ENCODE results near the gene DHRS3.

The DHRS3 gene

DNA sequence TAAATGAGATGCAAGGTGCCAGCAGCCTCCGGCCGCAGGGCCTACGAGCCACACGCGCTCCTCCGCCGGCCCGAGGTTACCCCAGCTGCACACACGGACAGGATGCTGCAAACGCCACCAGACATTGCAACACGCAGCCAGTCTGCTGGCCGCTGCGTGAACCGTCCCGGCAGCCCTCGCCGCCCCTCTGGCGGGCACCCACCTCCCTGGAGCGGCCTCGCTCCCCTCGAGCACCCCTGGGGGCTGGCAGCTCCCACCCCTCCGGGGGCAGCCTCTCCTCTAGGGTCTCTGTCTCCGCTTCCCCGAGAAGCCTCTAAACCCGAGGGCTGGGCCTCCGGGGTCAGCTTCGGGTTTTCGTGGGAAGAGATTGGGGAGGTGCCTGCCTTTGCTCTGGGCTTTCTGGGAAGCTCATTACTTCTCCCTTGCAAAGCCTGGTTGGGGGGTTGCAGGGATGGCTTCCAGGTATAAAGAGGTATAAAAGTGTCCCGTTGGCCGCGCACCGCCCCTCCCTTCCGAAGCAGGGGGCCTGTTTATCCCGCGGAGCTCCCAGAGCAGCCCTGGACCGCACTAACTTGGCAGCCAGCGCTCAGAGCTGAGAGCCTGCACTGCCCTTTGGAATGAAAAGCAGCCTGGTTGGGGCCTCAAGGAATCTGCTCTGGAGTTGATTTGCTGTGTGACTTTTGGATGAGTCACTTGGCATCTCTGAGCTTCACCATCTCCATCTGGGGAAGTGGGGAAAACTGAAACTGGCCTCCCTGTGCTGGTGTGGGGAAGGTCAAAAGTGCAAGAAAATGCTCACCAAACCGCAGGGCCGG lies 21.8 kb downstream of the DHRS3 start:
- no peak for DNase-seq

GRCh38 chr1:12595757-12596006 lies 22.3 kb downstream of the DHRS3 start:
- no peak for DNase-seq

GRCh38 chr1:12594966-12595756 lies 22.8 kb downstream of the DHRS3 start:
- no peak for DNase-seq

GRCh38 chr1:12594490-12594889 lies 23.5 kb downstream of the DHRS3 start:
- no peak for DNase-seq

DNA sequence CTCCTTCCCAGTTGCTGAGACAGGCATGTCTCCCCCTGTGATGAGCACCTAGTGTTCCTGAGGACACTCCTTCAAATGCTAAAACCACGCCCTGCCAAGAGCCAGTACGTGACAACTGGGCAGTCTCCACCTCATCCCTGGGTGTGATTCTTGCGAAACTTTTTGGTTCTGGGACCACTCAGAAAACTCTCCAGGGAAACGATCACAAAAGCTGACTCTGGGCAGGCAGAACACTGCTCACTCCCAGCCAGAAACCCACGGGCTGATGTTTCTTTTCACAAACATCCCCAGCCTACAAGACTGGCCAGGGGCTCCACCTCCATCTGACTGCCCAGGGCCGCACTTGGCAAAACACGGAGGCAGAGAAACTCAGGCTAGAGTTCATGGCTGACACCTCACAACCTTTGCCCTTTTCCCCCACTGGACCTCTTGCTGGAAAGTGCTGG lies 24.4 kb downstream of the DHRS3 start:
- no peak for DNase-seq

GRCh38 chr1:12592496-12592895 lies 25.5 kb downstream of the DHRS3 start:
- DNase-seq, result no peak

DNA sequence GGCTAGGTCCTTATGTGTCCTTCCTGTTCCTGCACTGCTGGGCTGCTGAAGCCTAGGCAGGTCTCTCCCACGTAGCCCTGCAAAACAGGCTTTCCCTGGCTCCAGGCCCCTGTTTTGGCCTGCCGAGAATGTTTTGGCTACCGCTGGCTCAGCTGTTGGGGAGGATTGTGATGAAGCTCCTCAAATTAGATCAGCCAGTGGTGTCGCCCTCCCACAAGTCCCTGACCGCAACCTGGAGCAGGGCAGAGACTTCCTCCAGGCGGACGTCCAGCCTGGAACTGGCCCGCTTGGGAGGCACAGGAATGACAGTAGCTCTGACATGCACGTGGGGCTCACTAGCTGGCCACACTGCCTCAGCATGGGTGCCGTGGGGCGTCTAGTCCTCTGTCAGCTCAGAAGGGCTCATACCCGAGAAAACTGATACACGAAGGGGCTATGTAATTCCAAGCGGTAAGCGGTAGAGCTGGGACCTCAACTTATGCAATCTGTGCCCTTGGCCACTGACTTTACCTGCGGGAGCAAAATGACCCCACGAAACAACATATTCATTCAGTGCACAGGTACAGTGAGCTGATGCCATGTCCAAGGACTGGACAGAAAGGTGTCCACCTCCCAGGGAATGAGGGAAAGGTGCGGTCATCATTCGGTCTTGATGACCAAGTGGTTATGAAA lies 26.6 kb downstream of the DHRS3 start:
- no peak for DNase-seq

DNA sequence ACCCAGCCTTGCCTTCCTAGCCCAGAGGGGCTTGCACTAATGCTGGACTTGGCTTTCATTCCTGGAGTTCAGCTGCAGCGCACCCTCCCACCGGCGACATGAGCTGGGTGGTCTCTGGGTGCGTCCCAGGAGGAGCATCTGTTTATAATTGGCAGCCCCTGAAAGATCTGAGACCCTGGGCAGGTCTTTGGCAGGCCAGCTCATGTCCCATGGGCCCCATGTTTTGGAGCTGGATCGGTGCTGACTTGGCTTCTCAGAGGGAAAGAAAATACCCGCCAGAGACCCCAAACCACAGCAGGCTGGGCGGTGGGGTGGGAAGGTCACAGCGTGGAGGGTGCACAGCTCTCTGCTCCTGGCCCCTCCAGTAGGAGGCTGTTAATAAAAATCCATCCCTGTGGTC lies 29.3 kb downstream of the DHRS3 start:
- DNase-seq, result no peak

DNA sequence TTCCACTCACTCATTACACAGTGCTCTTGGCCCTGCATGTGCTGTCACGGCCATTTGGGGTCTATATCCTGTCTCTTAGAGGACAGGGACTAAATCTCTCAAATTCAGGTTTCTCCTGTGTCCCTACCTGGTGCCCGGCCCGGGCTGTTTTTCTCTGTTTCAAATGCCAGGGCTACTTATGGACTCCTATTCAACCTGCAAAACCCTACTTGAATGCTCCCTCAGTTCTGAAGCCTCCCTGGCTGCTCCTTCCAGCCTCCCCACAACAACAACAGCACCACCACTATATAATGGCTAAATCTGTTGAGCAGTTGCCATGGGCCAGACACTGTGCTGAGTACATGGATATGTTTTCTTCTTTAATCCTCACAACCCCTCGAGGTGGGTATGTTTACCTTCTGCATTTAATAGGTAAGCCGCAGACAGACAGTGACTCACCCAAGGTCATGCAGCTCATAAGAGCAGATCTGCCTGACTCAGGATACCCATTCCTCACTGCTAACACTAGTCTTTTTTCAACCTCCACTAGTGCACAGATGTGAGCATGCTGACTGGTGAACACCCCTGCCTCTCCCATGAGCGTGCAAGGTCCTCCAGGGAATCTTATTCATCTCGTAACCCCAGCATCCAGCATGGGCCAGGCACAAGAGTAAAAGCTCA lies 29.9 kb downstream of the DHRS3 start:
- no peak for DNase-seq

GRCh38 chr1:12585951-12586942 lies 31.8 kb downstream of the DHRS3 start:
- DNase-seq, result no peak

- DNase-seq, result no peak
These were observed 32.5 kb downstream of the DHRS3 start for GRCh38 chr1:12585536-12585935.

- DNase-seq, result no peak
These were observed 33.0 kb downstream of the DHRS3 start for GRCh38 chr1:12584900-12585525.

DNA sequence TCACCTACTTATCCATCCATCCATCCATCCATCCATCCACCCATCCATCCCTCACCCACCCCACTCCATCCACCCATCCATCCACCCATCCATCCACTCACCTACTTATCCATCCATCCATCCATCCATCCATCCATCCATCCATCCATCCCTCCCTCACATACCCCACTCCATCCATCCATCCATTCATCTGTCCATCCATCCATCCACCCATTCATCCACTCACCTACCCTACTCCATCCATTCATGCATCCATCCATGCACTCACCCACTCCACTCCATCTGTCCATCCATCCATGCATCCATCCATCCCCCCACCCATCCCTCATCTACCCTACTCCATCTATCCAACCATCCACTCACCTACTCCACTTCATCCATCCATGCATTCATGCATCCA lies 34.5 kb downstream of the DHRS3 start:
- DNase-seq, result no peak

- no peak for DNase-seq
These were observed 35.4 kb downstream of the DHRS3 start for GRCh38 chr1:12582649-12583048.

- DNase-seq, result no peak
These were observed 36.8 kb downstream of the DHRS3 start for GRCh38 chr1:12581179-12581578.

DNA sequence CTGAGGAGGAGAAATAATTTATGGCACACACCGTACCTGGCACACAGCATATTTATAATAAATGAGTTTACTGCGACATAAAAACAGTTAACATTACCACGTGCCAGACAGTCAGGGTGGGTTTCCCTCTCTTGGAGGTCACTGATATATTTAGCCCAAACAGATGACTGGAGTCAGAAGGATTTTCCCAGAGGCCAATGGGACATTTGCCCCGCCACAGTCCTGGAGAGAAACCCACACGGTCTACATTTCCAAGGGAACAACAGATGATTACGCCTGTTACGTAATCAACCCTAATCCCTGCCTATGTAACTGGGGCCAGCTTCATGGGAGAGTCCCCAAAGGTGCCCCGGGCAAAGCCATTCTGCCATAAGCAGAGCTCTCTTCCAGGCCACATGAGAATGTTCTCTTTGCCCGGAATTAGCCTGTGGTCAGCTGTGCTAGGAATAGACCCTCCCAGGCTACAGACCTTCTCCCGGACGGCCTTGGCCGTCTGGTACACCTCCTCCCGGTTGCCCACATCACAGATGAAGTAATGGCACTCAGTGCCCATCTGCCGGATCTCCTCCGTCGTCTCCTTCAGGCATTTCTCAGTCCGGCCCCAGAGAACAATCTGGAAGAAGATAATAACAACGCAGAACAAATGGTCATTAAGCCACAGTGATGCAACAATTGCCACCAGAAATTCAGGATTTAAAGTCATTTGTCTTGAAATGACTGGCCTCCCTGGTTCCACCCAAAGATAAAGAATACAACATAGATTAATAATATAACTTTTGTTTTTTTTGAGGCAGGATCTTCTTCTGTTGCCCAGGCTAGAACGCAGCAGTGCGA lies 37.7 kb downstream of the DHRS3 start:
- DNase-seq, result no peak

DNA sequence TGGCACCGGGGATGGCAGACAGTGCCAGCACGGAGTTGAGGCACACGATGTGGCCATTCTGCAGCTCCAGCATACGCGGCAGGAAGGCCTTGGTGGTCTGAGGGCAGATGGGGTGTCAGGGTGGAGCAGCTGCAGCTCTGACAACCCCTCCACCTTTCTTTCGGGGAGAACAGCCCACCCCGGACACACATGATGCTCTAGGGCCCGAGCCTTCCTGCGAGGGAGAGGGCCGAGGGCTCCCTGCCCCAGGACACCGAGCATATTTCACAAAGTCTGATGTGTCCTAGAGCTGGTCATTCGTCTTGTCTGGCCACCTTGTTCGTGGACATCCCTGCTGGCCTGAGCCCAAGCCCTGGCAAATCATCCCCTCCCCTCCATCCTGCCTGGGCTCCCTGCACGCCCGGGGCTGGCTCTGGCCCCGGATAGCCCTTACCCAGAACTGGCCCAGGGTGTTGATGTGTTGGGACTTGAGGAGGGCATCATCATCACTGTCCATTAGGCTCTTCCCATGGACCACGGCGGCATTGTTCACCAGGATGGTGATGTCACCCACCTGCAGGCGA lies 39.1 kb downstream of the DHRS3 start:
- no peak for DNase-seq

DNA sequence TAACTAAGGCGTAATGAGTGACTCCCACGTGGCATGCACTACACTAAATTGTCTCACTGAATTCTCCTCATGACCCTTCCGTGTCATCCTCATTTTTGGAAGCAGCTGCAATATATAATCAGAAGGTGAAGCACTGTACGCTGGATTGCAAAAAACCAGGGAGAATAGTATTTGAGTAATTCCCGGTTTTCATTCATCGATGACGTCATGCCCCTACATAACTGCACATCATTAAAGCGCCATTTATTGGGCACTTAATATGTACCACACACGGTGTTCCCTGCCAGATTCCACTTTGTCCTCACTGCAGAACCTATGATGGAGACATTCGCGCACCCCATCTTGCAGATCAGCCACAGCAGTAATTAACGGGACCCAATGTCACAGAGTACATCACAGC lies 41.0 kb downstream of the DHRS3 start:
- no peak for DNase-seq

- DNase-seq, result no peak
These were observed 43.3 kb downstream of the DHRS3 start for GRCh38 chr1:12574757-12575139.
